BLaER1 (cell line): ENCODE data around the gene TERT.
"Not testable (repeated sequence)": the region's sequence is repeated elsewhere in the genome, so short reads cannot be mapped to it uniquely, and the experiment has no call there.

ENCODE experiments used
- H3K27ac ChIP-seq: shearing (Covaris generic); formaldehyde crosslinking; 2 replicates; pipeline ENCODE4 v1.8.1; 2022
- H3K27me3 ChIP-seq: shearing (Covaris generic); formaldehyde crosslinking; 2 replicates; pipeline ENCODE4 v1.8.1; 2022
- H3K36me3 ChIP-seq: shearing (Covaris generic); formaldehyde crosslinking; 2 replicates; pipeline ENCODE4 v1.8.1; 2022
- H3K4me1 ChIP-seq: shearing (Covaris generic); formaldehyde crosslinking; 2 replicates; pipeline ENCODE4 v1.8.1; 2022
- H3K4me2 ChIP-seq: shearing (Covaris generic); formaldehyde crosslinking; 2 replicates; pipeline ENCODE4 v1.8.1; 2022
- H3K4me3 ChIP-seq: shearing (Covaris generic); formaldehyde crosslinking; 2 replicates; pipeline ENCODE4 v1.8.1; 2022
- H3K9ac ChIP-seq: shearing (Covaris generic); formaldehyde crosslinking; 2 replicates; pipeline ENCODE4 v1.8.1; 2022
- H3K9me3 ChIP-seq: shearing (Covaris generic); formaldehyde crosslinking; 2 replicates; pipeline ENCODE4 v1.8.1; 2022
- H4K20me1 ChIP-seq: shearing (Covaris generic); formaldehyde crosslinking; 2 replicates; pipeline ENCODE4 v1.8.1; 2022
- Cebpa-rat ChIP-seq: shearing (Covaris generic); IDR thresholded peaks from 2 replicates; pipeline ENCODE4 v1.8.1; 2022

Gene TERT

GRCh38 chr5:1288439-1289335, 6.2 kb downstream of the TERT start:
- H3K27me3 ChIP-seq: no peaks in the 10 kb centered on the region
- peaks cover 12% of the 10 kb centered on the region for H3K9me3 ChIP-seq
- H3K4me2 ChIP-seq: no peak overlapping the region
- no peak for TF ChIP-seq Cebpa-rat
- H3K27ac ChIP-seq: no peak overlapping the region
- no peak overlapping the region for H3K9ac ChIP-seq
- peaks cover 24% of the 10 kb centered on the region for H3K4me1 ChIP-seq
- H3K36me3 ChIP-seq: peaks cover 91% of the 10 kb centered on the region
- H4K20me1 ChIP-seq: peaks cover 100% of the 10 kb centered on the region
- H3K4me3 ChIP-seq: no peak overlapping the region

DNA sequence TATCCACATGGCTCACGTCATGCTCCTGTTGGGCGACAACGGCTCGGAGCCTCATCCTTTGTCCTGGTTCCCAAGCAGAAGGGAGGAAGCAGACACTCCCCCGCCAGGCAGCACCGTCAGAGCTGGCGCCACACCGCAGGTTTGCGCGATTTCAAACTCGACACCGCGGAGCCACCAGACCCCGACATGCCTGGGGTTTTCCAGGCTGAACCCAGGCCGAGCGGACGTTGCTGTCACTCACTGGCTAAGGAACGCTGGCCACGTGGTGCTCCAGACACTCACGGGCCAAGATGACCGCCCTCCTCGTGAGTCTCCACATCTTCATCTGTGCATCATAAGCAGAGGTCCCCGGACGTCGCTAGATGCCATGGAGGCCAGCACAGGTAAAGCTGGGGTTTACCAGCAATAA, 9.0 kb downstream of the TERT start:
- peaks cover 100% of the 10 kb centered on the region for H4K20me1 ChIP-seq

GRCh38 chr5:1285141-1285540, 9.7 kb downstream of the TERT start:
- peaks cover 12% of the 10 kb centered on the region for H3K9me3 ChIP-seq
- no peak overlapping the region for H3K9ac ChIP-seq
- no peaks in the 10 kb centered on the region for H3K4me1 ChIP-seq
- H3K4me3 ChIP-seq: no peak overlapping the region
- no peak overlapping the region for H3K4me2 ChIP-seq
- TF ChIP-seq Cebpa-rat: no peak
- H3K27me3 ChIP-seq: no peaks in the 10 kb centered on the region
- peaks cover 100% of the 10 kb centered on the region for H4K20me1 ChIP-seq
- peaks cover 98% of the 10 kb centered on the region for H3K36me3 ChIP-seq
- H3K27ac ChIP-seq: no peak overlapping the region

More for the DNA sequence above, 9.0 kb downstream of the TERT start:
- TF ChIP-seq Cebpa-rat: no peak
- Histone ChIP-seq H3K27ac (no peak overlapping the region), H3K4me2 (no peak overlapping the region), H3K36me3 (peaks cover 98% of the 10 kb centered on the region), H3K4me3 (no peak overlapping the region), H3K27me3 (no peaks in the 10 kb centered on the region), H3K4me1 (no peaks in the 10 kb centered on the region), H3K9me3 (peaks cover 12% of the 10 kb centered on the region), H3K9ac (no peak overlapping the region)

GRCh38 chr5:1284336-1284970, 10.4 kb downstream of the TERT start:
- Histone ChIP-seq H4K20me1 (peaks cover 100% of the 10 kb centered on the region), H3K9me3 (peaks cover 12% of the 10 kb centered on the region), H3K36me3 (peaks cover 98% of the 10 kb centered on the region)
- H3K9ac ChIP-seq, H3K27me3 ChIP-seq, H3K27ac ChIP-seq, H3K4me1 ChIP-seq, H3K4me2 ChIP-seq, H3K4me3 ChIP-seq: not testable (repeated sequence)

DNA sequence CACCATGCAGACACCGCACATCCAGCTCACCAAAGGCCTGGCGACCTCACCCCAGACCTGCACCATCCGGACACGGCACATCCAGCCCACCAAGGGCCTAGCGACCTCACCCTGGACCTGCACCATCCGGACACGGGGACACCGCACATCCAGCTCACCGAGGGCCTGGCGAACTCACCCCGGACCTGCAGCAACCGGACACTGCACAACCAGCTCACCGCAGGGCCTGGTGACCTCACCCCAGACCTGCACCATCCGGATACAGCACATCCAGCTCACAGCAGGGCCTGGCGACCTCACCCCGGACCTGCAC, 11.2 kb downstream of the TERT start:
- H3K9ac ChIP-seq, H3K4me2 ChIP-seq, H3K4me1 ChIP-seq, H3K4me3 ChIP-seq, H3K27ac ChIP-seq, H3K27me3 ChIP-seq: not testable (repeated sequence)
- H4K20me1 ChIP-seq: peaks cover 100% of the 10 kb centered on the region
- H3K36me3 ChIP-seq: peaks cover 98% of the 10 kb centered on the region
- H3K9me3 ChIP-seq: peaks cover 13% of the 10 kb centered on the region

DNA sequence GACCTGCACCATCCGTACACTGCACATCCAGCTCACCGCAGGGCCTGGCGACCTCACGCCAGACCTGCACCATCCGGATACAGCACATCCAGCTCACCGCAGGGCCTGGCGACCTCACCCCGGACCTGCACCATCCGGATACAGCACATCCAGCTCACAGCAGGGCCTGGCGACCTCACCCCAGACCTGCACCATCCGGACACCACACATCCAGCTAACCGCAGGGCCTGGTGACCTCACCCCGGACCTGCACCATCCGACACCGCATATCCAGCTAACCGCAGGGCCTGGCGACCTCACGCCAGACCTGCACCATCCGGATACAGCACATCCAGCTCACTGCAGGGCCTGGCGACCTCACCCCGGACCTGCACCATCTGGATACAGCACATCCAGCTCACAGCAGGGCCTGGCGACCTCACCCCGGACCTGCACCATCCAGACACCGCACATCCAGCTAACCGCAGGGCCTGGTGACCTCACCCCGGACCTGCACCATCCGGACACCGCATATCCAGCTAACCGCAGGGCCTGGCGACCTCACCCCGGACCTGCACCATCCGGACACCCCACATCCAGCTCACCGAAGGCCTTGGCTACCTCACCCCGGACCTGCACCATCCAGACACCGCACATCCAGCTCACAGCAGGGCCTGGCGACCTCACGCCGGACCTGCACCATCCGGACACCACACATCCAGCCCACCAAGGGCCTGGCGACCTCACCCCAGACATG, 11.7 kb downstream of the TERT start:
- H3K9ac ChIP-seq, H3K27ac ChIP-seq, H3K4me3 ChIP-seq, H3K27me3 ChIP-seq, H3K4me1 ChIP-seq, H3K4me2 ChIP-seq: not testable (repeated sequence)
- H3K36me3 ChIP-seq: peaks cover 98% of the 10 kb centered on the region
- peaks cover 13% of the 10 kb centered on the region for H3K9me3 ChIP-seq
- H4K20me1 ChIP-seq: peaks cover 100% of the 10 kb centered on the region

DNA sequence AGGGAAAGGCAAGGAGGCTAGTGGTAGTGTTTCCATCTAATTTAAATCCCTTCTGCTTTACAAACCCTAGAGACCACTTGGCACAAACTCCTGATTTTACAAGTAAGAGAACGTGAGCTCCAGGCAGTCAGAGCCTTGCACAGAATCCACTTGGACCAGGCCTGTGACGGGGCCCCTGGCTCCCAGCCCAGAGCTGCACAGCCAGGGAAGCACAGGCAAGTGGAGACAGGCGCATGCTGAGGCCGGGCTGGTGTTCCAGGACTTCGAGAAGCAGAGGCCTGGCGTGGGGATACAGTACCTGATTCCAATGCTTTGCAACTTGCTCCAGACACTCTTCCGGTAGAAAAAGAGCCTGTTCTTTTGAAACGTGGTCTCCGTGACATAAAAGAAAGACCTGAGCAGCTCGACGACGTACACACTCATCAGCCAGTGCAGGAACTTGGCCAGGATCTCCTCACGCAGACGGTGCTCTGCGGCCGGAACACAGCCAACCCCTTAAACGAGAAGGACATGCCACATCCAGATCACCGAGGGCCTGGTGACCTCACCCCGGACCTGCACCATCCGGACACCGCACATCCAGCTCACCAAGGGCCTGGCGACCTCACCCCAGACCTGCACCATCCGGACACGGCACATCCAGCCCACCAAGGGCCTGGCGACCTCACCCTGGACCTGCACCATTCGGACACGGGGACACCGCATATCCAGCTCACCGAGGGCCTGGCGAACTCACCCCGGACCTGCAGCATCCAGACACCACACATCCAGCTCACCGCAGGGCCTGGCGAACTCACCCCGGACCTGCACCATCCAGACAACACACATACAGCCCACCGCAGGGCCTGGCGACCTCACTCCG, 12.5 kb downstream of the TERT start:
- no peak for TF ChIP-seq Cebpa-rat
- H3K4me3 ChIP-seq: no peak overlapping the region
- H4K20me1 ChIP-seq: peaks cover 100% of the 10 kb centered on the region
- H3K4me1 ChIP-seq: no peaks in the 10 kb centered on the region
- H3K36me3 ChIP-seq: peaks cover 98% of the 10 kb centered on the region
- no peak overlapping the region for H3K9ac ChIP-seq
- no peak overlapping the region for H3K27ac ChIP-seq
- no peaks in the 10 kb centered on the region for H3K27me3 ChIP-seq
- H3K4me2 ChIP-seq: no peak overlapping the region
- H3K9me3 ChIP-seq: peaks cover 13% of the 10 kb centered on the region

DNA sequence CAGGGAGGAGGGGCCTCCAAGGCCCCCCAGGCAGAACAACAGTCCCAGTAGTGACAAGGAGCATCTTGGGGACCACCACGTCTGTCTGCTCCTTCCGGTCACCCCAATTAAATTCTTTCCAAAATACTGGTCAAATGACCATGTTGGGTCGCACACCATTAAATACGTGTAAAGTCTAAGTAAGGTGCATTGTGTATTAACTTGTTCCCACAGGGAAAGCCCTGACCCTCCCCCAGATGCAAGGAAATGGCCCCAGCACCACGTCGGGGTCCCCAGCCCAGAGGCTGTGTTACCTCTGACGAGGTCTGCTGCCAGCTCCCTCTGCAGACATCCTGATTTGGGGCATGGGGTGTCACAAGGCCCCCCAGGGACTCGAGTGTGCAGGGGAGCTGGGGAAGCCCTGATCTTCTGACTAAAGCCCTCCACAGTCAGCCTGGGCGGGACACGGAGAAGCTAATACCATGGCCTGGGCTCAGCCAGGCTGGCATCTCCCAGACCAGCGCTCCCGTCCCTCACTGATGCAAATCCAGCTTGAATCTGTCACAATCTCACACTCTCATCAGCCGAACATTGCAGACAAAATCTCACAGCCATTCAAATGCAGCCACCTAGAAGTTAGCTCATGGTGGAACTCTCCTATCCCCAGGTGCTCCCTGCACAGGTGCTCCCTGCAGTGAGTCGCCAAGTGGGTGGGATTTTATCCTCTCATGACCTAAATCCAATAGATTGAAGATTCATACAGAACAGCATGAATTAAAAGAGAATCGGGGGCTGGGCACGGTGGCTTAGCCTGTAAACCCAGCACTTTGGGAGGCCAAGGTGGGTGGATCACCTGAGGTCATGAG, 13.6 kb downstream of the TERT start:
- Histone ChIP-seq H3K36me3 (peaks cover 98% of the 10 kb centered on the region), H3K9ac (no peak overlapping the region), H4K20me1 (peaks cover 100% of the 10 kb centered on the region)

More for the DNA sequence above, 13.6 kb downstream of the TERT start:
- H3K4me2 ChIP-seq: no peak overlapping the region
- no peaks in the 10 kb centered on the region for H3K27me3 ChIP-seq
- TF ChIP-seq Cebpa-rat: no peak
- no peak overlapping the region for H3K27ac ChIP-seq
- H3K4me3 ChIP-seq: no peak overlapping the region
- no peaks in the 10 kb centered on the region for H3K4me1 ChIP-seq
- peaks cover 14% of the 10 kb centered on the region for H3K9me3 ChIP-seq
